Uterus (tissue), 2 donors: ENCODE results near the gene HDLBP.

ENCODE experiments used
- POLR2A ChIP-seq, 2 donors: fragments of 450-650 bp; IDR thresholded peaks; one replicate each; pipeline ENCODE4 v1.6.1; 2016; ENCODE audit warnings: antibody characterized with exemption in 2 of 2, mild to moderate bottlenecking in 1 of 2, moderate library complexity in 1 of 2
- TF ChIP-seq, protein P1 (sequence below), 4 experiments: fragments of 200-600 bp in 2 of 4; fragments of 450-650 bp in 2 of 4; sonication (generic) in 2 of 4; IDR thresholded peaks; one replicate each; pipeline ENCODE4 v1.5.1; 2016 to 2019; ENCODE audit warnings: antibody characterized with exemption in 4 of 4, mild to moderate bottlenecking in 2 of 4, moderate library complexity in 1 of 4

DNA sequence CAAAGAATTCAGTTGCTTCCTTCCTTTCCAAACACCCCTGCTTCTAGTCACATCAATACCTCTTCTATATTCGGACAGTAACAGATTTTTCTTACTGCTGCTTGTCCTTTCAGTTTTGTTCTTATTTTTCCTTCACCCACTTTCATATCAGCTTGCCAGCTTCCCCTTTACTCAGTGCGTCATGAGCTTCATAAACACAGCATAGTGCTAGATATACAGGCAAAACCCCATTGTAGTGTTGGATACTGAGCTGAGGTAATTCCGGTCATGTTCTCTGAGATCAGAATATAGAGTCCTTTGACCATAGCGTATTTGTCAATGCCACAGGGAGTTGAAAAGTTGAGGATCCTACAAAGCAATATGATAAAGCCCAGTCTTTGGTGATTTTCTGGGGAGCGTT is 43.0 kb upstream of the HDLBP start:
- TF ChIP-seq, protein P1, sequence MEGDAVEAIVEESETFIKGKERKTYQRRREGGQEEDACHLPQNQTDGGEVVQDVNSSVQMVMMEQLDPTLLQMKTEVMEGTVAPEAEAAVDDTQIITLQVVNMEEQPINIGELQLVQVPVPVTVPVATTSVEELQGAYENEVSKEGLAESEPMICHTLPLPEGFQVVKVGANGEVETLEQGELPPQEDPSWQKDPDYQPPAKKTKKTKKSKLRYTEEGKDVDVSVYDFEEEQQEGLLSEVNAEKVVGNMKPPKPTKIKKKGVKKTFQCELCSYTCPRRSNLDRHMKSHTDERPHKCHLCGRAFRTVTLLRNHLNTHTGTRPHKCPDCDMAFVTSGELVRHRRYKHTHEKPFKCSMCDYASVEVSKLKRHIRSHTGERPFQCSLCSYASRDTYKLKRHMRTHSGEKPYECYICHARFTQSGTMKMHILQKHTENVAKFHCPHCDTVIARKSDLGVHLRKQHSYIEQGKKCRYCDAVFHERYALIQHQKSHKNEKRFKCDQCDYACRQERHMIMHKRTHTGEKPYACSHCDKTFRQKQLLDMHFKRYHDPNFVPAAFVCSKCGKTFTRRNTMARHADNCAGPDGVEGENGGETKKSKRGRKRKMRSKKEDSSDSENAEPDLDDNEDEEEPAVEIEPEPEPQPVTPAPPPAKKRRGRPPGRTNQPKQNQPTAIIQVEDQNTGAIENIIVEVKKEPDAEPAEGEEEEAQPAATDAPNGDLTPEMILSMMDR (IDR thresholded peaks at IDR 0.05) = no peak
- no peak for TF ChIP-seq POLR2A (IDR thresholded peaks at IDR 0.05)
